DOHH2 (cell line): ENCODE results near the gene MAP3K10.

Experiments used
- CTCF ChIP-seq: fragments of 200-600 bp; sonication (generic); IDR thresholded peaks from one replicate; pipeline ENCODE4 v1.5.1; 2014; ENCODE audit warnings: antibody characterized with exemption, mild to moderate bottlenecking, low read depth, low read length; ENCODE audit not compliant: poor library complexity, severe bottlenecking
- EZH2phosphoT487 ChIP-seq: fragments of 200-600 bp; sonication (generic); IDR thresholded peaks from 2 replicates; pipeline ENCODE4 v1.6.1; 2017; ENCODE audit warnings: borderline replicate concordance, mild to moderate bottlenecking, antibody characterized with exemption, low read length, moderate library complexity, mixed read lengths

- no peak for TF ChIP-seq CTCF
- TF ChIP-seq EZH2phosphoT487: no peak
Observed at GRCh38 chr19:40249201-40249600, 58.0 kb downstream of the MAP3K10 start.
